H9 (cell line): Measurements from ENCODE around the gene PPIP5K2. TPM values are rescaled to one million over a fixed set of nuclear protein-coding genes. Genes with fewer than 3 reads are reported as not detected.

Source experiments
- DNase-seq: peaks from one replicate; pipeline ENCODE4 v3.0.0-alpha.2; 2017
- H2AFZ ChIP-seq: one replicate; pipeline ENCODE4 v1.6.1; 2013; ENCODE audit warnings: mild to moderate bottlenecking, low read length, control low read depth, moderate library complexity
- H2AK5ac ChIP-seq: 2 replicates; pipeline ENCODE4 v1.6.1; 2013; ENCODE audit warnings: low read length, control low read depth, mixed read lengths; ENCODE audit not compliant: insufficient read length
- H2BK120ac ChIP-seq: one replicate; pipeline ENCODE4 v1.6.1; 2013; ENCODE audit warnings: low read depth, mild to moderate bottlenecking, low read length, control low read depth, inconsistent platforms; ENCODE audit not compliant: poor library complexity, severe bottlenecking
- H2BK12ac ChIP-seq: 2 replicates; pipeline ENCODE4 v1.6.1; 2013; ENCODE audit warnings: low read length, control low read depth, mixed read lengths, low read depth; ENCODE audit not compliant: insufficient read length
- H2BK15ac ChIP-seq: 2 replicates; pipeline ENCODE4 v1.6.1; 2013; ENCODE audit warnings: low read depth, low read length, control low read depth
- H2BK20ac ChIP-seq: one replicate; pipeline ENCODE4 v1.6.1; 2013; ENCODE audit warnings: low read depth, mild to moderate bottlenecking, low read length, control low read depth, inconsistent platforms; ENCODE audit not compliant: poor library complexity, severe bottlenecking
- H2BK5ac ChIP-seq: 2 replicates; pipeline ENCODE4 v1.6.1; 2013; ENCODE audit warnings: low read length, control low read depth, mixed read lengths; ENCODE audit not compliant: insufficient read length
- H3K14ac ChIP-seq: 2 replicates; pipeline ENCODE4 v1.6.1; 2013; ENCODE audit warnings: low read length, control low read depth; ENCODE audit not compliant: insufficient read depth
- H3K18ac ChIP-seq: 2 replicates; pipeline ENCODE4 v1.6.1; 2013; ENCODE audit warnings: low read depth, mild to moderate bottlenecking, mixed read lengths, low read length, control low read depth; ENCODE audit not compliant: insufficient read length
- H3K23ac ChIP-seq: 2 replicates; pipeline ENCODE4 v1.6.1; 2013; ENCODE audit warnings: low read length, control low read depth, mixed read lengths, low read depth; ENCODE audit not compliant: insufficient read length
- H3K23me2 ChIP-seq: 2 replicates; pipeline ENCODE4 v1.6.1; 2013; ENCODE audit warnings: low read depth, mild to moderate bottlenecking, mixed read lengths, low read length, control low read depth; ENCODE audit not compliant: insufficient read length, poor library complexity, severe bottlenecking
- H3K27ac ChIP-seq: 2 replicates; pipeline ENCODE4 v1.5.1; 2013; ENCODE audit warnings: low read length, control low read depth, mixed read lengths, low read depth; ENCODE audit not compliant: insufficient read length
- H3K27me3 ChIP-seq: 2 replicates; pipeline ENCODE4 v1.6.1; 2013; ENCODE audit warnings: low read length, control low read depth, inconsistent platforms; ENCODE audit not compliant: insufficient read depth
- H3K4ac ChIP-seq: 2 replicates; pipeline ENCODE4 v1.6.1; 2013; ENCODE audit warnings: low read depth, mild to moderate bottlenecking, control low read depth, inconsistent platforms, low read length, moderate library complexity
- H3K4me1 ChIP-seq: 2 replicates; pipeline ENCODE4 v1.6.1; 2013; ENCODE audit warnings: low read length, control low read depth, inconsistent platforms; ENCODE audit not compliant: insufficient read depth
- H3K4me2 ChIP-seq: 2 replicates; pipeline ENCODE4 v1.6.1; 2013; ENCODE audit warnings: low read length, control low read depth, mixed read lengths; ENCODE audit not compliant: insufficient read length, insufficient read depth
- H3K56ac ChIP-seq: 2 replicates; pipeline ENCODE4 v1.6.1; 2013; ENCODE audit warnings: low read depth, mild to moderate bottlenecking, mixed read lengths, low read length, control low read depth; ENCODE audit not compliant: insufficient read length
- H3K79me1 ChIP-seq: 2 replicates; pipeline ENCODE4 v1.6.1; 2013; ENCODE audit warnings: low read depth, mild to moderate bottlenecking, moderate library complexity, low read length, control low read depth, inconsistent platforms; ENCODE audit not compliant: insufficient read depth, poor library complexity, severe bottlenecking
- H3K79me2 ChIP-seq: 2 replicates; pipeline ENCODE4 v1.6.1; 2013; ENCODE audit warnings: low read length, control low read depth, inconsistent platforms; ENCODE audit not compliant: insufficient read depth
- H3K9ac ChIP-seq: 2 replicates; pipeline ENCODE4 v1.6.1; 2013; ENCODE audit warnings: low read length, control low read depth, mixed read lengths; ENCODE audit not compliant: insufficient read length; ENCODE audit errors: extremely low read depth
- H3K9me3 ChIP-seq: one replicate; pipeline ENCODE4 v1.6.1; 2013; ENCODE audit warnings: low read depth, low read length, inconsistent platforms; ENCODE audit not compliant: control insufficient read depth
- H3T11ph ChIP-seq: one replicate; pipeline ENCODE4 v1.6.1; 2013; ENCODE audit warnings: mild to moderate bottlenecking, low read length, control low read depth, inconsistent platforms
- H4K20me1 ChIP-seq: one replicate; pipeline ENCODE4 v1.6.1; 2013; ENCODE audit not compliant: control insufficient read depth, insufficient read length, insufficient read depth
- H4K5ac ChIP-seq: 2 replicates; pipeline ENCODE4 v1.6.1; 2013; ENCODE audit warnings: low read depth, mild to moderate bottlenecking, mixed read lengths, low read length, control low read depth; ENCODE audit not compliant: insufficient read length
- H4K8ac ChIP-seq: replicated peaks from 2 replicates; pipeline ENCODE4 v1.6.1; 2013; ENCODE audit warnings: low read length, control low read depth, mixed read lengths, low read depth; ENCODE audit not compliant: insufficient read length
- H4K91ac ChIP-seq: 2 replicates; pipeline ENCODE4 v1.6.1; 2013; ENCODE audit warnings: low read depth, mild to moderate bottlenecking, moderate library complexity, mixed read lengths, low read length, control low read depth; ENCODE audit not compliant: insufficient read length
- H3K27ac Mint-ChIP-seq, 3 experiments: 2 replicates in 2 of 3; 3 replicates in 1 of 3; pipeline ENCODE4 v1.8.0; 2020 to 2021; ENCODE audit warnings: mixed read lengths in 3 of 3, mild to moderate bottlenecking in 1 of 3, moderate library complexity in 1 of 3
- H3K27me3 Mint-ChIP-seq: 2 replicates; pipeline ENCODE4 v1.8.0; 2021; ENCODE audit warnings: low read depth, mild to moderate bottlenecking, moderate library complexity, mixed read lengths
- H3K36me3 Mint-ChIP-seq, 3 experiments: 2 replicates in 2 of 3; 3 replicates in 1 of 3; pipeline ENCODE4 v1.8.0; 2020 to 2021; ENCODE audit warnings: low read depth in 3 of 3, mixed read lengths in 3 of 3; ENCODE audit not compliant: insufficient read depth in 1 of 3
- H3K4me1 Mint-ChIP-seq, 2 experiments: 2 replicates each; pipeline ENCODE4 v1.8.0; 2020; ENCODE audit warnings: mixed read lengths in 2 of 2
- H3K4me3 Mint-ChIP-seq, 2 experiments: 2 replicates in 1 of 2; 3 replicates in 1 of 2; pipeline ENCODE4 v1.8.0; 2020 to 2021; ENCODE audit warnings: mild to moderate bottlenecking in 2 of 2, mixed read lengths in 2 of 2, moderate library complexity in 1 of 2
- H3K9me3 Mint-ChIP-seq, 2 experiments: 2 replicates in 1 of 2; 3 replicates in 1 of 2; pipeline ENCODE4 v1.8.0; 2020; ENCODE audit warnings: mild to moderate bottlenecking in 2 of 2, mixed read lengths in 2 of 2, moderate library complexity in 1 of 2
- CTCF ChIP-seq: fragments of 200-600 bp; sonication (generic); conservative IDR thresholded peaks from 3 replicates; pipeline ENCODE4 v1.8.0; 2021; ENCODE audit warnings: antibody characterized with exemption, mild to moderate bottlenecking
- WGBS: extraction: QIAGEN DNeasy Blood & Tissue Kit; methylation state at CpG from one replicate; pipeline ENCODE4 v1.1.7; 2013; ENCODE audit warnings: missing lambda C conversion rate, low lambda C conversion rate, mixed read lengths; ENCODE audit not compliant: insufficient read length; ENCODE audit errors: extremely low coverage; 5-methylcytosine and 5-hydroxymethylcytosine counted together
- total RNA-seq: library from RNA; stranded (reverse); gene quantifications from 2 replicates; pipeline ENCODE4 v1.2.1, GENCODE V29; 2021

Gene PPIP5K2
- total RNA-seq, 1 experiment from 2014 or later, result 43.8 TPM

GRCh38 chr5:103112910-103113309 is 7.2 kb upstream of the PPIP5K2 start:
- no peaks in the 10 kb centered on the region for H3K27me3 Mint-ChIP-seq
- no CpG with 5 or more reads among the region's 2 CpGs for WGBS
- H3K9me3 Mint-ChIP-seq, result no peaks in the 10 kb centered on the region; a peak in 1 of 5 replicates
- peaks cover 0 to 9% (median 2%) of the 10 kb centered on the region in 3 experiments; a peak in 4 of 7 replicates for H3K36me3 Mint-ChIP-seq
- Histone ChIP-seq H3K79me1 (no peaks in the 10 kb centered on the region), H2BK20ac (no peak overlapping the region), H3K18ac (no peak overlapping the region), H3K4me1 (peaks cover 2% of the 10 kb centered on the region; the same call in 1 of the 2 replicates), H3K4ac (no peak overlapping the region), H3K9me3 (no peaks in the 10 kb centered on the region), H4K8ac (no peak overlapping the region), H3K9ac (no peak overlapping the region), H3K23me2 (no peaks in the 10 kb centered on the region), H3K4me2 (no peak overlapping the region), H4K91ac (no peak overlapping the region), H3K56ac (no peak overlapping the region), H2BK5ac (no peak overlapping the region), H2AK5ac (no peak overlapping the region), H3K27me3 (no peaks in the 10 kb centered on the region), H3K23ac (no peak overlapping the region), H3T11ph (no peak overlapping the region), H3K14ac (no peak overlapping the region), H2BK15ac (no peak overlapping the region), H3K79me2 (no peaks in the 10 kb centered on the region), H2BK120ac (no peak overlapping the region), H3K27ac (no peak overlapping the region), H4K5ac (no peak overlapping the region), H2AFZ (no peak overlapping the region), H4K20me1 (no peaks in the 10 kb centered on the region), H2BK12ac (no peak overlapping the region)
- H3K4me1 Mint-ChIP-seq, result peaks cover 22 to 32% of the 10 kb centered on the region in 2 experiments
- H3K27ac Mint-ChIP-seq, result no peak overlapping the region; a peak in 1 of 7 replicates
- no peak overlapping the region for H3K4me3 Mint-ChIP-seq
- no peak for DNase-seq
- TF ChIP-seq CTCF, result no peak
